OCI-LY1 (cell line): Measurements from ENCODE around the gene CACNA1B.

Source experiments
- EZH2 ChIP-seq: fragments of 200-600 bp; sonication (generic), shearing (Covaris generic); IDR thresholded peaks from 2 replicates; pipeline ENCODE4 v1.8.0; 2017; ENCODE audit warnings: borderline replicate concordance, mixed run types, mild to moderate bottlenecking, antibody characterized with exemption, low read length, moderate library complexity, mixed read lengths
- TF ChIP-seq, protein P1 (sequence below): fragments of 200-600 bp; sonication (generic), shearing (Covaris generic); IDR thresholded peaks from 2 replicates; pipeline ENCODE4 v1.5.1; 2017; ENCODE audit warnings: mild to moderate bottlenecking, antibody characterized with exemption, low read length, moderate library complexity, mixed read lengths

DNA sequence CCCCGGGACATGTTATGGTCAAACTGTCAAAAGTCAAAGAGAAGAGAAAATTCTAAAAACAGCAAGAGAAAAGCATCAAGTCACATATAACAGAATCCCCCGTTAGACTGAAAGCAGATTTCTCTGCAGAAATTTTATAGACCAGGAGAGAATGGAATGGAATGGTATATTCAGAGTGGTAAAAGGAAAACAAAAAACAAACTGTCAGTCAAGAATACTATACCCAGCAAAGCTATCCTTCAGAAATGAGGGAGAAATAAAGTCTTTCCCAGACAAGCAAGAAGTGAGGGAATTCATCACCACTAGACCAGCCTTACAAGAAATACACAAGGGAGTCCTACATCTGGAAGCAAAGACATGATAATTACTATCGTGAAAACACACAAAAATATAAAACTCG lies 208.0 kb downstream of the CACNA1B start:
- TF ChIP-seq, protein P1, sequence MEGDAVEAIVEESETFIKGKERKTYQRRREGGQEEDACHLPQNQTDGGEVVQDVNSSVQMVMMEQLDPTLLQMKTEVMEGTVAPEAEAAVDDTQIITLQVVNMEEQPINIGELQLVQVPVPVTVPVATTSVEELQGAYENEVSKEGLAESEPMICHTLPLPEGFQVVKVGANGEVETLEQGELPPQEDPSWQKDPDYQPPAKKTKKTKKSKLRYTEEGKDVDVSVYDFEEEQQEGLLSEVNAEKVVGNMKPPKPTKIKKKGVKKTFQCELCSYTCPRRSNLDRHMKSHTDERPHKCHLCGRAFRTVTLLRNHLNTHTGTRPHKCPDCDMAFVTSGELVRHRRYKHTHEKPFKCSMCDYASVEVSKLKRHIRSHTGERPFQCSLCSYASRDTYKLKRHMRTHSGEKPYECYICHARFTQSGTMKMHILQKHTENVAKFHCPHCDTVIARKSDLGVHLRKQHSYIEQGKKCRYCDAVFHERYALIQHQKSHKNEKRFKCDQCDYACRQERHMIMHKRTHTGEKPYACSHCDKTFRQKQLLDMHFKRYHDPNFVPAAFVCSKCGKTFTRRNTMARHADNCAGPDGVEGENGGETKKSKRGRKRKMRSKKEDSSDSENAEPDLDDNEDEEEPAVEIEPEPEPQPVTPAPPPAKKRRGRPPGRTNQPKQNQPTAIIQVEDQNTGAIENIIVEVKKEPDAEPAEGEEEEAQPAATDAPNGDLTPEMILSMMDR = no peak
- no peak for TF ChIP-seq EZH2
